ELF-1 (cell line): ENCODE results near the gene RTF2.
A peak's percentile ranks its signal among the peaks of the same experiment; 100 is the strongest.
"Not testable (repeated sequence)": the region's sequence is repeated elsewhere in the genome, so short reads cannot be mapped to it uniquely, and the experiment has no call there.

Experiments
- DNase-seq: peaks from one replicate; pipeline ENCODE4 v3.0.0-alpha.2; 2016; ENCODE audit warnings: low read depth, low spot score

Gene RTF2

DNA sequence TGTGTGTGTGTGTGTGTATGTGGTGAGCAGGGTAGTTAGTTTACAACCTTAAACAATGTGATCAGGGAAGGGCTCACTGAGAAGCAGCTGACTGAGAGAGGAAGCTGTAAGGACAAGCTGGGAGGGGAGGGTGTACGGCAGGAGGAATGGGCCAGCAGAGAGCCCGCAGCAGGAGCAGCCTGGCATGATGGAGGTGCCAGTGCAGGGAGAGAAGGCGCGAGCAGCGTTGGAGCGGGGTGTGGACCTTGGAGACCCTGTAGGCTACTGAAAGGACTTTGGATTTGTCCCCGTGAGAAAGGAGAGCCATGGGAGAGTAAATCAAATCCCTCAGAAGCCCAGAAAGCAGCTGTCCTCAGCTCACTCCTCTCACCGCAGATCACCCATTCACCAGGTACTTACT lies 83.1 kb downstream of the RTF2 start:
- DNase-seq: no peak

DNA sequence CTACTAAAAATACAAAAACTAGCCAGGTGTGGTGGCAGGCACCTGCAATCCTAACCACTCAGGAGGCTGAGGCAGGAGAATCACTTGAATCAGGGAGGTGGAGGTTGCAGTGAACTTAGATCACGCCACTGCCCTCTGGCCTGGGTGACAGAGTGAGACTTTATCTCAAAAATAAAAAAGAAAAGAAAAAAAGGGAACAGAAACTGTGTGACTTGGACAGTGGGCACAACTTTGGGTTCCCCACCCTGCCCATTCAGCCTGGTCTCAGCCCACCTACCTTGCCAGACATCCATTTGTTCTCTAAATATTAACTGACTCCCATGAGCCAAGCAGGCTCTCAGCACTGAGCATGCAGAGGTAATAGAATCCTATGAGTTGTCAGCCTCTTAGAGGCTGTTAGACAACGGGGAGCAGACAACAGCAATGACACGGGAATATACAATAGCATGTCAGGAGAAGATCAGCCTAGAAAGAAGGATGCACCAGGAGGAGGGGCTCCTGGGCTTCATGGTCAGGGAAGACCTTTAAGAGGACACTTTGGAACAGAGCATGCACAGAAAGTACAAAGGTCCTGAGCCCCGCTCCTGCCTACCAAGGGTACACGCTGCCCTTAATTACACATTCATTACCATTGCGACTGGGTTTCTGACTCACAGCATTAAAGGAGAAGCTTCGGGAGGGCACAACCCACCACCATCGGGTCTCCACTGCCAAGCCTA lies 84.6 kb downstream of the RTF2 start:
- DNase-seq: peak; percentile 15

DNA sequence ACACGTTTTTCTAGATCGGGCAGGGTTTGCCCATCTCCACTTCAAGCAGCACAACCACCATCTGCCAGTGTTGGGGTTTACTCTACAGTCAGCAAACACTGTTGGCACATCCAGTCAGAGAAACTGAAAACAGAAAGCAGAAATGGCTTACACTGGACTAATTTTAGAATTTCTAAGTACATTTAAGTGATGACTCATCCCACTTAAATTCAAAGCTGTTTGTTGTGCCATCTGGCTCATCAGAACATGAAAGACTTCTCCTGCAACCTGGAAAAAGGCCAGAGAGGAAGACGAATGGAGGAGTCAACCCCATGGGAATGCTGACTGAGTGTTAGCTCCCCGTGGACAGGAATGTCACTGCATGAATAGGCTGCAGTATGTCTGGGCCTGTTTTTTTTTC lies 86.4 kb downstream of the RTF2 start:
- DNase-seq: peak; percentile 66

DNA sequence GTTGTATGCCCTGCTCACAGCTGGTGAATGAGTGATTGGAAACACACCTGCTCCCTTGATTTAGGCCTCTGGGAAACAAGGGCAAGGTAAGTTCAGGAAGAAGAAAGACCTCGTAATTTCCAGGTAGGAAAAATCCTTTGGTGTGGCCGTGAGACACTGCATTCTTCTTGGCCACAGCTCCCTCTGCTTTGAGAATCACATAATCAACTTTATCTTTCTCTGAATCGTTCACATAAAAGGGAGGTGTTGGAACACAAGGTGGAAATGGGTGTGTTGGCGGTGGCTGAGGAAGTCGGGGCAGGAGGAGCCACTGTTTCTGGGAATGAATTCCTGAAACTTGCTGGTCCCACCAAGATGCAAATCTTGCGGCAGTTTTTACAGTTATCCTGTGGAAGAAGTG lies 90.5 kb downstream of the RTF2 start:
- DNase-seq: no peak

DNA sequence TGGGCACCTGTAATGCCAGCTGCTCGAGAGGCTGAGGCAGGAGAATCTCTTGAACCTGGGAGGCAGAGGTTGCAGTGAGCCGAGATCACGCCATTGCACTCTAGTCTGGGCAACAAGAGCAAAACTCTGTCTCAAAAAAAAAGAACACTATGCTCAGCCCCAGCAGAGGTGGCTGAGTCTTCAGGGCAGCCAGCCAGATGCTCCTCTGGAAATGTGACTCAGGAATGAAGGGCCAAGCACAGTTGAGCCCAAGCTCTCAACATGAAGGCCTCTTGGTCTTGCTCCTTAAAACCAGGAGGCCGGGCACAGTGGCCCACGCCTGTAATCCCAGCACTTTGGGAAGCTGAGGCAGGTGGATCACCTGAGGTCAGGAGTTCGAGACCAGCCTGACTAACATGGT lies 96.1 kb downstream of the RTF2 start:
- DNase-seq: not testable (repeated sequence)

DNA sequence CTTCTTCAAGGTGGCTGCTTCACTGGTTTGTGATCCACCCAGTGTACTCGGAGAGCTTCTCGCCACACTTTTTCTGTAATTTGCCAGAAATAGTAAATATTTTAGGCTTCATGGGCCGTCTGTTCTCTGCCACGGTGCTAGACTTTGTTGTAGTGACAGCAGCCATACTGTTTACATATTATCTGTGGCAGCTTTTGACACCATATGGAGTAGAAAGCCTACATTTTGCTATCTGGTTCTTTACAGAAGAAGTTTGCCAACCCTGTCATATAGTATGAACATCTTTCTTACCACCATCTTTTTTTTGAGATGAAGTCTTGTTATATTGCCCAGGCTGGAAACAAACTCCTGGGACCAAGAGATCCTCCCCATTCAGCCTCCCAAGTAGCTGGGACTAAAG lies 97.1 kb downstream of the RTF2 start:
- DNase-seq: no peak

DNA sequence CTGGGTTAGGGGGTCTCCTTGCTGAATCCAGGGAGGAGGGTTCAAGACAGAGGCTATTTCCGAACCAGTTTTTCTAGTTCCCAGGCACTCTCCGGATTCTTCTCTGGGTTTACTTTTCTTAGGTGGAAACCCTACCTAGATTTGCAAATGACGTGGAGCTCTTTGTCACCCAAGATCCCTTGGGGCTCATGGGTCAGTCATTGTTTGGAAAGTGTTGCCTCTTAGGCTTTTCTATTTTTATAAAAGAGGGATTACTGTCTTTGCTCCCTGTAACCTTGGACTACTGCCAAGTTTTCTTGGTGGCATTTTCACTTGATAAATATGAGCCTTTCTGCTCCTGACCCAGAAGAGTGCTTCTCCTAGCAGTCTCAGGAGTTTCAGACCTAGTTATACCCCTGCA lies 98.2 kb downstream of the RTF2 start:
- DNase-seq: peak; percentile 81
